ENCODE measurements around the gene REX1BD. TPM values are rescaled to one million over a fixed set of nuclear protein-coding genes. Genes with fewer than 3 reads are reported as not detected.

REX1BD gene
- total and polyA plus RNA-seq, 2 of the 13 experiments (the other 11 are each of a cell fraction or from before 2014, with no cell fraction given), result 7.5 to 25.4 TPM

DNA sequence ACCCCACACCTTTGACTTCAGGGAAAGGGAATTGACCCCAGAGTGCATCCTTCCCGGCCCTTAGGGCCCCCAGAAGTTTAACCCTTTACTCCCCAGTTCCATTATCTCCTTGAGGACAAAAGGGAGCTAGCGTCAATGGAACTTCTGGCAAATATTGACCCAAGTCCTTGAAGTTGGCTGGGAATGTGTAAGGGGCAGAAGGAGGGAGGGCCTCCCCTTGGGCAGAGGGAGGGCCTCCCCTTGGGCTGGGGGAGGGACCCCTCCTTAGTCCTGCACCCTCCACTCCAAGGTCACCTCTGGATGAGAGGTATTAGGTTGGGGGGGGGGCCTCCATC, 21.1 kb downstream of the REX1BD start (continued):
- TF ChIP-seq MXD1 (CRISPR knock-in tag; IDR thresholded peaks at IDR 0.05), result no peak
- no peak for TF ChIP-seq ZNF597 (CRISPR knock-in tag; IDR thresholded peaks at IDR 0.05)
- no peak for TF ChIP-seq ZNF570 (CRISPR knock-in tag; IDR thresholded peaks at IDR 0.05; ENCODE audit: borderline replicate concordance)
- no peak for TF ChIP-seq NFKBIZ (CRISPR knock-in tag; IDR thresholded peaks at IDR 0.05)
- no peak for TF ChIP-seq MIER2 (CRISPR knock-in tag; IDR thresholded peaks at IDR 0.05)
- TF ChIP-seq, protein P1, sequence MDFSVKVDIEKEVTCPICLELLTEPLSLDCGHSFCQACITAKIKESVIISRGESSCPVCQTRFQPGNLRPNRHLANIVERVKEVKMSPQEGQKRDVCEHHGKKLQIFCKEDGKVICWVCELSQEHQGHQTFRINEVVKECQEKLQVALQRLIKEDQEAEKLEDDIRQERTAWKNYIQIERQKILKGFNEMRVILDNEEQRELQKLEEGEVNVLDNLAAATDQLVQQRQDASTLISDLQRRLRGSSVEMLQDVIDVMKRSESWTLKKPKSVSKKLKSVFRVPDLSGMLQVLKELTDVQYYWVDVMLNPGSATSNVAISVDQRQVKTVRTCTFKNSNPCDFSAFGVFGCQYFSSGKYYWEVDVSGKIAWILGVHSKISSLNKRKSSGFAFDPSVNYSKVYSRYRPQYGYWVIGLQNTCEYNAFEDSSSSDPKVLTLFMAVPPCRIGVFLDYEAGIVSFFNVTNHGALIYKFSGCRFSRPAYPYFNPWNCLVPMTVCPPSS (IDR thresholded peaks at IDR 0.05), result no peak
- TF ChIP-seq ASH2L (IDR thresholded peaks at IDR 0.05; ENCODE audit: insufficient read length, low read depth, low read length), result no peak
- TF ChIP-seq CHCHD3 (CRISPR knock-in tag; IDR thresholded peaks at IDR 0.05), result no peak
- TF ChIP-seq ZNF335 (CRISPR knock-in tag; IDR thresholded peaks at IDR 0.05), result no peak
- TF ChIP-seq CEBPG (CRISPR knock-in tag; IDR thresholded peaks at IDR 0.05), result no peak
- TF ChIP-seq PHF21A (CRISPR knock-in tag; IDR thresholded peaks at IDR 0.05), result no peak
- TF ChIP-seq PPARG (CRISPR knock-in tag; conservative IDR thresholded peaks at IDR 0.05), result no peak
- no peak for TF ChIP-seq ATM (IDR thresholded peaks at IDR 0.05; ENCODE audit: borderline replicate concordance)
- no peak for TF ChIP-seq MED8 (CRISPR knock-in tag; IDR thresholded peaks at IDR 0.05; ENCODE audit: insufficient replicate concordance)
- no peak for TF ChIP-seq TGIF2 (CRISPR knock-in tag; IDR thresholded peaks at IDR 0.05)
- TF ChIP-seq, protein P2, sequence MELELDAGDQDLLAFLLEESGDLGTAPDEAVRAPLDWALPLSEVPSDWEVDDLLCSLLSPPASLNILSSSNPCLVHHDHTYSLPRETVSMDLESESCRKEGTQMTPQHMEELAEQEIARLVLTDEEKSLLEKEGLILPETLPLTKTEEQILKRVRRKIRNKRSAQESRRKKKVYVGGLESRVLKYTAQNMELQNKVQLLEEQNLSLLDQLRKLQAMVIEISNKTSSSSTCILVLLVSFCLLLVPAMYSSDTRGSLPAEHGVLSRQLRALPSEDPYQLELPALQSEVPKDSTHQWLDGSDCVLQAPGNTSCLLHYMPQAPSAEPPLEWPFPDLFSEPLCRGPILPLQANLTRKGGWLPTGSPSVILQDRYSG (CRISPR knock-in tag; IDR thresholded peaks at IDR 0.05), result no peak
- TF ChIP-seq DMAP1 (CRISPR knock-in tag; IDR thresholded peaks at IDR 0.05), result no peak
- no peak for TF ChIP-seq CCDC6 (CRISPR knock-in tag; IDR thresholded peaks at IDR 0.05)
- TF ChIP-seq HMG20B (CRISPR knock-in tag; conservative IDR thresholded peaks at IDR 0.05), result no peak
- TF ChIP-seq KLF9 (CRISPR knock-in tag; IDR thresholded peaks at IDR 0.05; ENCODE audit: low read depth), result no peak
- TF ChIP-seq TAF1 (CRISPR knock-in tag; IDR thresholded peaks at IDR 0.05), result no peak
- peak; percentile 93 for TF ChIP-seq ZNF652 (CRISPR knock-in tag; IDR thresholded peaks at IDR 0.05; ENCODE audit: borderline replicate concordance, low read depth)
- TF ChIP-seq ZNF549 (CRISPR knock-in tag; IDR thresholded peaks at IDR 0.05), result no peak
- 0 out of 4 replicates have a peak, but pooled peaks of 1 of the 2 experiments have one; percentile 40 for TF ChIP-seq NR2F1 (CRISPR knock-in tag; IDR thresholded peaks at IDR 0.05)
- TF ChIP-seq ZFP41 (CRISPR knock-in tag; IDR thresholded peaks at IDR 0.05; ENCODE audit: borderline replicate concordance), result no peak
- TF ChIP-seq RELA (CRISPR knock-in tag; IDR thresholded peaks at IDR 0.05), result no peak
- no peak for TF ChIP-seq MIXL1 (CRISPR knock-in tag; IDR thresholded peaks at IDR 0.05)
- no peak for TF ChIP-seq MAZ (IDR thresholded peaks at IDR 0.05; ENCODE audit: borderline replicate concordance, low read depth, low read length)
- no peak for TF ChIP-seq MAZ (CRISPR knock-in tag; IDR thresholded peaks at IDR 0.05; ENCODE audit: low read depth)
- TF ChIP-seq SIX4 (CRISPR knock-in tag; IDR thresholded peaks at IDR 0.05), result no peak
- TF ChIP-seq ZNF562 (CRISPR knock-in tag; IDR thresholded peaks at IDR 0.05; ENCODE audit: borderline replicate concordance), result no peak
- TF ChIP-seq HHEX (CRISPR knock-in tag; IDR thresholded peaks at IDR 0.05), result 0 out of 2 replicates have a peak, but pooled peaks have one; percentile 22
- no peak for TF ChIP-seq ZNF766 (CRISPR knock-in tag; IDR thresholded peaks at IDR 0.05; ENCODE audit: borderline replicate concordance)
- TF ChIP-seq HNRNPK (IDR thresholded peaks at IDR 0.05; ENCODE audit: low read depth, low read length, poor library complexity, severe bottlenecking), result no peak
